COLO668 (cell line): ENCODE measurements around the gene BEND6.

Experiments used
- DNase-seq: peaks from one replicate; lab custom pipeline; 2025; ENCODE audit not compliant: unreplicated experiment; lab: John Stamatoyannopoulos, UW

Gene BEND6

DNA sequence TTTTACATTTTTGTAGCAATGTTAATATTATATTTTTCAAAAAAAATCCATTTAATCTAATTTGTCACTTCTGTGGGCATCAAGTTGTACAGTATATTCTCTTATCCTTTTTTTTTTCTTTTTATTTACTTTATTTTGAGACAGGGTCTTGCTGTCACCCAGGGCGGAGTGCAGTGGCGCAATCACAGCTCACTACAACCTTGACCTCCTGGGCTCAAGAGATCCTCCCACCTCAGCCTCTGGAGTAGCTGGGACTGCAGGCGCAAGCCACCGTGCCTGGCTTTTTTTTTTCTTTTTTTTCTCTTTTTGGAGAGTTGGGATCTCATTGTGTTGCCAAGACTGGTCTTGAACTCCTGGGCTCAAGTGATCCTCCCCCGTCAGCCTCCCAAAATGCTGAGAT is 14.4 kb upstream of the BEND6 start:
- no peak for DNase-seq

DNA sequence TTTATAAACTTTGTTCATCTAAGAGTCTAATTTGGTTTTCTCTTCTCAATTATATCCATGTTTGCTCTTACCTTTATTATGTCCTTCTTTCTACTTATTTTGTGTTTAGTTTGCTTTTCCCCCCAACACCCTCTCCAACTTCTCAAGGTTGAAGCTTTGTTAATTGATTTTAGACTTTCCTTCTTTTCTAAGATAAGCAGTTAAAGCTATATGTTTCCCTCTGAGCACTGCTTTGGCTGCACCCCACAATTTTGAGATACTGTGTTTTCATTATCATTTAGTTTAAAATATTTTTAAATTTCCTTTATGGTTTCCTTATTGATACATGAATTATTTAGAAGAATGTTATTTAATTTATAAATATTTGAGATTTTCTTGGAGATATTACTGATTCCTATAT is 13.9 kb upstream of the BEND6 start:
- DNase-seq: no peak

DNA sequence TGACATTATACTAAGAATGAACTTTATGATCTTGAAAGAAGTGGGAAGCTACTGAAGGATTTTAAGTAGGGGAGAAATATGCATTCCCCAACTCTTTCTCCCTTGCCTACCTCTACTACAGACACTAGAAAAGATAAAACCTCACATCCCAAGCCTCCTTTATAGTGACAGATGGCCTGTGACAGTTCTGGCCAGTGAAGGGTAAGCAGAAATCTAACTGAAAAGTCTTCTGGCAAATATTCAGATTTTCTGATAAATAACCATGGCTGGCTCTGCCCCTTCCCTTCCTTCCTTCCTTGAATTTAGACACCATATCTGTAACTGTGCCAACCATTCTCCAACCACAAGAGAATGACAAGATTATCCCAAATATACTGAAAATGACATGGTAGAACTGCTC is 10.2 kb upstream of the BEND6 start:
- DNase-seq: no peak

DNA sequence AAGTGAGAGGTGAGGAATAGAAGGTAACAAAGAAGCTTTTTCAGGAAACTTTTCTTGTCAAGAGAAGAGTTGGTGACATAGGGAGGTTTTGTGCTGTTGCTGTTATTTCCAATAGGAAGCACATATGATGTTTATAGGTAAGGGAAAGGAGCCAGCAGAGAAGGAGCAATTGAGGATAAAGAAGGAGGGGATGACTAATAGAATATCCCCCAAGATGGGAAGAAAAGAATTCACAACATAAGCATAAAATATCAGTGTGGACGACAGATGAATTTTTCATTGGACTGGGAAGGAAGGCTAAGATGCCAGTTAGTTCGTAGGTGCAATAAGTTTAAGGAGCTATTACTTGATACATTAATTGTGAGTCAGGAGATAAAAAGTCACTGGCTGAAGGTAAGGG is 8.5 kb upstream of the BEND6 start:
- DNase-seq: no peak

DNA sequence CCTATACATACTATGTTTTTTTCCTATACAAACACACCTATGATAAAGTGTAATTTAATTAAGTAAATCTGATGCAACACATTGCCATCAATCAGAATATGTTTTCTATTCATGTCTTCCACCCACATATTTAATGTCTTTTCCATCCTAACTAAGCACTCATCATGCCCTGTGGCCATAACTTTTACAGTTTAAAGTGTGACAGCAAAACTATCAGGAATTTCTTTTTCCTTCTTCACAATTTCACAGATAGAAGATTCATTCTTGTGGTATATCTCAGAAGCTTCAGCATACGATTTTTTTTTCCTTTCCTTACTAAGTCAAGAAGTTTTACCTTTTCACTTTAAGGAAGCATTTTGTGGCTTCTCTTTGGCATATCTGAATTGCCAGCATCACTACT is 7.0 kb upstream of the BEND6 start:
- no peak for DNase-seq

DNA sequence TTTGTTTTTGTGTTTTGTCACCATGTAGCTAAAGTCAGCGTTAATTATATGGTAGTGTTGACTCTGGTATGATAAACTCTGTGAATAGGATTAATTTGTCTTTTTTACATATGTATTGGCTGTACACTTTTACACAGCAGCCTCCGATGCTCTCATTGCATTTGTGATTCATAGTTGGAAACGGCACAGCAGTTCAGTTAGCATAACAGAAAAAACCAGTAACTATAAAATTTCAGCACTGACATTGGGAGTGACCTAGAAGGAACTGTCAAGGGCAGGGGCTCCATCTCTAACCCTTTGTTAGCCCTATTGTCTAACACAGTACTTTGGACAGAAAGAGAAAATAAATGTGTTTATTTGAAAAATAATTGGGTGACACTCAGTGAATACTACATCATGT is 5.6 kb upstream of the BEND6 start:
- DNase-seq: no peak

DNA sequence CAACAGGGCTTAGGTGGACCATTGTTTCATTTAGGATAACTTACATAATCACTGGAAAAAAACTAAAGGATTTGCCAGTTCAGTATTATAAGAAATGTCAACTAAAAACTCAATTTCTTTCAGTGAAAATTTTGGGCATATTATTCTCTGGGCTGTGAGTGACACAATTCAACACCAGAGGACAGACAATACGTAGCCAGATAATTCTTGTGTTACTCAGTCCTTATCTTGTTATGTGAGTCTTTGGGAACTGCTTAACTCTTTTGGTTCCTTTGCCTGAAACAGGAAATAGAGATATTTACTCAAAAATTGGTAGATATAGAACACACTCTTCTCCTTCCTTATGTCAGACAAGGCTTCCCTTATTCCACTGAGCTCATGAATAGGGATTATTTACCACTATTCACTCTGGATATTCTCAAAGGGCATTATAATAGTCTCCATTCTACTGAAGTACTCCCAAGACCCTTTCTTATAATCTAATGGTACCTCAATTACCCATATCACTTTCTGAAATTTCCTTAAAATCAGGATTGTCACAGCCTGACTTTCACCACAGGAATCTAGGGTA is 4.9 kb upstream of the BEND6 start:
- no peak for DNase-seq

DNA sequence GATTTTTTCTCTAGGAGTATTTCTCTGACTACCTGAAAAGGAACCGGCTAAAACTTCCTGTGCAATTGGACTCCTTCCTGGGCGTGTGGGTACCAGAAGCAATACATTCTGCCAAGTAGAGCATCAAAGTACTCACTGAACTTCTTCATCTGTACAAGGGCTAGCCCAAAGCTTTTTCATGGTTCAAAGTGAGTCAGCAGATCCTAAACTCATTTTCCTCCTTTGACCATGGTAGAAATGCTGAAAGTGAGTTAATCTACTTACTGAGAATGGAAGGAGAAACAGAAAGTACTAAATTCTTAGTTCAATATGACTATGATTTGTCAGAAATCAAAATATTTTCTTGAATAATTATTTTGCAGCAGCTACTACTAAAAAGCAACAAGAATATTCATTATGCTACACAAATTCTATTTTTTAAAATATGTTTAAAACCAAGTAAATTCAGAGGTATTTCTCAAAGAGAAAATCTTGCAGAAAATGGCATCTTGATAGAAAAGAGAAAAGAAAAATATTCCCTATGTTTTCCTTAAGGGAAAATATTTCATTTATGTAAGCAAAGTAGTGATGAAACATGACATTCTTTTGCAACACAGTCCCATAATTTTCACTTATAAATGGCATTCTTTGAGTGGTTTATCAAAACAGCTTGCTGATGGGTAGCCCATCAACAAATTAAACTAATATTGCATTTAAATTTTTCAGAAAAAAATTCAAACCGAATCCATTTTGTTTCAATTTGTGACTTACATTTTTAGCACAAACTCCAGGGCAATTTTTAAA is 3.7 kb upstream of the BEND6 start:
- DNase-seq: no peak

DNA sequence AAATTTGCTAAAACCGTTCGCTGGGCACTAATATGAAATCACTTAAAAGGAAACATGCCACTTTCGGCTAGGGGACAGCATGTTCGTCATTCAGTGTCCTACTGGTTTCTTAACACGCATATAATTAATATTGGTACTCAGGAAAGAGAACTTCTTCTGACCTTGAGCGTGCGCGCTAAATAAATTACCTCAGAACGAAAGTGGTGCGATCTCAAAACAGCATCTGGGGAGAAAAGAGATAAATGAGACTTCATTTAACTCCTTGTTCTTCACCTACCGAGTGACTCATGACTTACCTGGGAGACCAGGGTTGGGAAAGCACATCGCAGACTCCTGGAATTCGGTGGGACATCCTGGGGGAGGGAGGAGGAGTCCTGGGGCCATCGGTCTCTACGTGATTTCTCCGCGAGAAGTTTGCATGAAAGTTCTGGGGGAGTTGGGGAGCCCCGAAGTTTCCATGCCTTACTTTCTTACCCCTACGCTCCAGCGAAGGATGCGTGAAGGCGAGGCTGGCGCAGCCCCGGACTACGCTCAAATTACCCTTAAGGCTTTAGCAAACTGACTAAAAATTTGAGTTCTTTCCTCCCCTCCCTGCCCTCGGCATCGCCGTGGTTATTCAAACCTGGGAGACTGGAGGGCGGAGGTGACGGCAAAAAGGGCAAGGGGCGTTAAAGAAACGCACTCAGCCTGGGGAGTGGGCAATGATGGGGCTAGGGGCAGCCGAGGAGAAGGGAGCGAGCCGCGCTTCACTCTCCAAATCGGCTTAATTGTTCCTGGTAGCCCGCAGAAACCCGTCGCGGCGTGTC is 1.1 kb upstream of the BEND6 start:
- no peak for DNase-seq

DNA sequence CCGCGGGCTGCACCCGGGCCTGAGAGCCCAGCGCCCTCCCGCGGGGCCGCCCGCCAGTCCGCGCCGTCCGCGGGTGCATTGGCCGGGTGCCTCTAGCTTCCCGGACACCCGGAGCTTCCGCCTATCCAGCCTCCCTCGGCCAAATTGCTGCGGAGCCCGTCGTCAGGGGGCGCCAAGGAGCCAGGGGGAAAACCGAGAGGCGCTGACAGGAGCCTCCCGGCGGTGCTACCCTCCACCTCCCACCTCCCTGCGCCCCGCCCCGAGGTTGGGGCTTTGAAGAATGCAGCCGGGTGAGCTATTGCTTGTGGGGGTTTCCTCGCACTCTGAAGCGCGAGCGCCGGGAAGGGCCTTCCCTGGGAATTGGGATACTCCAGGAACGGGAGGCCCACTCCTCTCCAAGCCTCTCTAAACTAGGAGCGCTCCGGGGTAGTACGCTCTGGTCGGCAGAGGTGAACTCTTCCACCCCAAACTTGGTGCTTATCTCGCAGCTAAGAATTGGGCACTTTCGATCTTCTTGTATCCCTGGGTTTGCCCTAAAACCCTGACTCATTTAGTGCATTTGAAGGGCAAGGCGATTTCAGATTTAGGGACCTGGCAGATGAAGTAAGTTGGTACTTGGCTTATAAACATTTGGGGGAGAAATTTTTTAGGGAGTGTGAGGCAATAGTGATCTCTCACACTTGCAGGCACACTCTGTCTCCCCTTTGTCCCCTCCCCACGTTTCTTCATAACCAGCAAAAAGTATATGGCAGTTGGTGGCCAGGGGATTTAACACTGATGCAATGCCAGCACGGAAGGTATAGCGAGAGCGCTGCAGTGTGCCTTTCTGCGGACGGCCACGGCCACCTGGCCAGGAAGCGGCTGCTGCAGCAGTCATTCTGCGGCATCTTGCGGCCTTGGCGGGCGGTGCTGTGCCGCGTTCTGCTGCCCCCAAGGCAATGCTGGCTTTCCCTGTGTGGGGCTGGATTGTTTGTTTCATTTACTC is 556 bp downstream of the BEND6 start:
- peak; percentile 87 for DNase-seq

DNA sequence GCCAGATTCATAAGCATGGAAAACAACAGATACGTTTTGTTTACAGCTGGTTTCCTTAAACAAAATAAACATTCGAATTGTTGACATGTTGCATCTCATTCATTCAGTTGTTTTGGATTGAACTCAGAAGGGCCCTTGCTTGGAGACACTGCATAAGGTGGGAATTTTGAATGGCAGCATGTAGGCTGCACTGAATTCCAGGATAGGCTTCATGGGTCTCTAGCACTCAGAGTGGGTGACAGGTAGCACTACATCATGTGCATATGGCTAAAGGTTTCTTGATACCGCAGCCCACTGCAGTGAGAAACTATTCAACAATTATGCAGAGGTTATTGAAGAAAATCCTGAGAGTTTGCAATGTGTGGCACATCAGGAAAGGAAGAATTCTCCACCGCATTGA is 1.6 kb downstream of the BEND6 start:
- no peak for DNase-seq

DNA sequence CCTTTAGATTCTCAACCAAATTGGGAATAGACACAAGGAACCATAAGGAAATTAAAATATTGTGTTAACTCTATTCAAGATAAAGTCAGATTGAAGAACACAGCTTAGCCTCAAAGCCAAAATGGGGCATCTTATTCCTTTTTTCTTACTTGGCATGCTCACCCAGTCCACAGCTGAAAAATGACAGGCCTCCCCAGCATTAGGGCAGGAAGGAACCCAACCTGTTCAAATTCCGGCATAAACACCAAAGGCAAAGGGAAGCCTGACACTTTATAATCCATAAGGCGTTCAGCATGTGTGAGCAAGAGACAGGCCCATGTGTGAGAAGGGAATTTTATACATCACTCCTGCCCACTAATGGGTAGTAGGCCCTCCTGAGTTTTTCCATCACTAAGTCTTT is 2.9 kb downstream of the BEND6 start:
- no peak for DNase-seq

DNA sequence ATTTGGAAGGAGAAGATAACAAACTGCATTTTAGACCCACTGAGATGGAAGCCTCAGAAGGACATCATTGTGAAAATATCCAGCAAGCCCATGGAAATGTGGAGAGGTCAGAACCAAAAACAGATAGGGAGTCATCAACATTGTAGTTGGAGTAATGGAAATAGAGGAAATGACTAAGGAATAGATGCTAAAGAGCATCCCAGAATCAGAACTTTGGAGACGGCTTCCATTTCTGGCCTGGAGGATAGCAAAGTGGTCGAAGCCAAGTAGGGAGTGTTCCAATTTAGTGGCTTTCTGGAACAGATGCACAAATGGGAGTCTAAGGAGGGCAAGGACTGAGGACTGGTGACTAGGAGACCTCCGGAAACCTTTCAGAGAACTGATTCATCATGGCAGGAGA is 3.6 kb downstream of the BEND6 start:
- DNase-seq: no peak

DNA sequence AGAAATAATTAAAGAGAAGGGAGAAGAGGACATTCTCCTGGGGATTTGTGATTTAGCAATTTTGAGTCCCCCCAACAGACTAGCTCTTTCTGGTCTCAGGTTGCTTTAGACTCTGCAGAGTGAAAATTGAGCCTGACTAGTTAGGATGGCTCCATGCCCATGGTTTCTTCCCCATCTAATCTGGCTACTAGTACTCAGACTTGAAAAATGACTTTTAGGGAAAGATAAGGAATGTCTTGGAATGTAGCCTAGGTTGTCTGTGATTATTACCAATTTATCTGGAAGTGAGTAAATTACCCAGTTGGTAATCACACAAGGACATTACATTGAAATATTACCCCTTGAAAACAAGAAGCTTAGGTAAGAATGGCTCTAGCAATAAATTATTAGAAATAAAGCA is 4.2 kb downstream of the BEND6 start:
- no peak for DNase-seq

DNA sequence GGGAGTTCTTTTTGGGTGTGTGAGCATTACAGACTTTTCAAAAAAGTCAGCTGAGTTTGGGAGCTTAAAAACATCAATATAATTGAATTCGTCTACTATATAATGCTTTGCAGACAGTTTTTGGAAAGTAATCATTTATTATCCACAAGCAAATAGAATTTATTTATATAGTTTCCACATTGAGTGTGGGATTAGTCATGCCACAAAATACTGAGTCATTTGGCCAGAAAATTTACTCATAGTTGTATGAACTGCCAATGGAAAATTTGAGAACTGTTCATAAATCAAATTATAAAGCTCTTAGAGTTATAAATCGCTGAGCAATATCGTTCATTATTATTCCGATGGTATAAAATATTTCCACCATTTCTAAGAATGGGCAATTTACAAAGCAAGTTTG is 5.0 kb downstream of the BEND6 start:
- no peak for DNase-seq

DNA sequence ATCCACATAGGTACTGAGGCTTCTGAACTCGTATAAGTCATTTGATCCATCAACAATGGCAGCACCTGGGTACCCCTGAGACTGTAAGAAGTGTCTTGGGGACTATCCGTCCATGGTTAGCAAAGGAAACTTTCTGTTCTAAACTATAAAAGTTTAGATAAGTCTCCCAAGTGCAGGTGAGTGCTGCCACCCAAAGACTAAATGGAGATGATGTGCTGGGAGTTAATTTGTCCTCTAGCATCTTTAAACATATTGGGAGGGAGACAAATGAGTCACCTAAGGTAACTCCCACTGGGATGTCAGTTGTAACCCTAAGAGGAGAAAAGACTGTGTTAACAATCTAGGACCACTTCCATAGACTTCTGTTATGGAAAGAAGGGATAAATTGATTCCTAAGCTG is 6.2 kb downstream of the BEND6 start:
- DNase-seq: no peak

DNA sequence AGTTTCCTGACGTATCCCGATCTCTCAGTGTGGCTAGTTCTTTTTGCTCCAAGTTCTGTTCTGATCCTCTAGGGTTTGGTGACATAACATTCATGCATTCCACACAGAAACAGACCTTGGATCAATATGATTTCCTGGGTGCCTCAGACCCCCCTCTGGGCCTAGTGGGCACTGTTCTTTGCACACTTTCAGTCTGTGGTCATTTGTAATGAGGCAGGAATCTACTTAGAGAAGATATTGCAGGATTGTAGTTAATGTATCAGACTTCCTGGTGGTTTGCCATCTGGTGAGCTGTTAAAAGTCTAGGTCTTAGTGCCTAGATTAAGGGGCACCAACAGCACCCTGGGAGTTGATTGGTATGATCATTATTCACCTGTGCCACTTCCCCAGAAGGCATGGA is 7.5 kb downstream of the BEND6 start:
- DNase-seq: no peak

DNA sequence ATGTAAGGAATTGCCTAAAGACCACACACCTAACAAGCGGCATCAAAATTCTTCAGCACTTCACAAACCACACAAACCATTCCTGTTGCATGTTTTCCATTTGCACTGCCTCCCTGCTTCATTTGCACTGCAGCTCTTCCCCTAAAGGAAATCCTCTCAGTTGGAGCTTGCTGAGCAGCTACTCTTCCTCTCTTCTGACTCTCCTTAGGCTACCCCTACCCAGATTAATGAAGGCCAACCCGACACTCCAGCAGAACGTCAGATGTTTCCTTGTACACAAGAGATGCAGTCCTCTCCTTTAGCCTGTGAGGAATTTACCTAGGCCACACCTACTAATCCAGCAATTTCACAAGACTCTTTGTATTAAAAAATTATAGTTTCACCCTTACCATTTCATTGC is 8.1 kb downstream of the BEND6 start:
- DNase-seq: no peak

DNA sequence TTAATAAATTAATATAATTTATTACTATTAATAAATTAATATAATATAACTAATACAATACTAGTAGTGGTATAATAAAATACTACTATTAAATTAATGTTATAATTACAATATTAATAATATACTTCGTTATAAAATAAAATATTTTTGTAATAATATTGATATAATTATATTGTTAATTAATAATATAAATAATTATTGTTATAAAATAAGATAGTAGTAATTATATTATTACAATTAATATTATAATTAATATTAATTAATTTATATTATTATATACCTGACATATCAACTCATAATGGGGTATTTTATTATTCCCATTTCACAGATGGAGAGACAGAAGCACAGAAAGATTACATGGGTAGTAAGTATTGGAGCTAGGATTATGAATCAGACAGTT is 8.9 kb downstream of the BEND6 start:
- no peak for DNase-seq

DNA sequence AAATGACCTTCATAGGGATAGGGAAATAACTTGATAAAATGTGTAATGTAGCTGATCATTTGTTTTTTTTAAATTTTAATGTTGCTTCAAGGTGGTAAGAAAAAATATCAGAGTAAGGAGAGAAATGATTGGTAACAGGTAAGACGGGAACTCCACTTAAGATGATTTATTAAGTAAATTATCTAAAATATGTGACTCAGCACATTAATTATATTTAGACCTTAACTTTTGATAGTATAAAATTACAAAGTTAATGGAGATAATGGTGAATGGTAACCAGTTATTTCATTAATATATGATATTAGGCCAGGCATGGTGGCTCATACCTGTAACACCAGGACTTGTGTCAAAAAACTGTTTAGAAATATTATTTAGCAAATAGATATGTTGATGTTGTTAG is 10.2 kb downstream of the BEND6 start:
- DNase-seq: no peak

DNA sequence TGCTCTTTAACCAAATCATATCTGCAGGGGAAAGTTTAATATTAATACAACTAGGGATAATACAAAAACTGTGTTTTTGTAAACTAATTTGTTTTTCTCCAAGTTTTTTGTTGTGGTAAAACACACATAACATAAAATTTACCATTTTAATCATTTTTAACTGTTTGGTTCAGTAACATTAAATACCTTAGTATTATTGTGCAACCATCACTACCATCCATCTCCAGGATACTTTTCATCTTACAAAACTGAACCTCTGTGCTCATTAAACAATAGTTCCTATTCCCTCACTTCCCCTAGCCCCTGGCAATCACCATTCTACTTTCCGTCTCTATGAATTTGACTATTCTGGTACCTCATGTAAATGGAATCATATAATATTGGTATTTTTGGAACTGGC is 15.9 kb downstream of the BEND6 start:
- no peak for DNase-seq
